DMS53 treated with DMSO at 0.1 percent for 48 hours (cell line): ENCODE measurements around the gene DYNLT2.
A peak's percentile ranks its signal among the peaks of the same experiment; 100 is the strongest.
"Not testable (repeated sequence)": the region's sequence is repeated elsewhere in the genome, so short reads cannot be mapped to it uniquely, and the experiment has no call there.

ENCODE experiments used
- DNase-seq: peaks from one replicate; lab custom pipeline; 2025; ENCODE audit not compliant: unreplicated experiment; lab: John Stamatoyannopoulos, UW

Gene DYNLT2

GRCh38 chr6:169701954-169702839, 49.2 kb downstream of the DYNLT2 start, which contains the start of the genes C6orf120 and WDR27:
Gene C6orf120, plus strand, starts transcription at chr6:169702126. Its CDS starts 334 bp downstream, at chr6:169702460.
Gene WDR27, minus strand, starts transcription at chr6:169702029. Its CDS starts 13,024 bp downstream, at chr6:169689005.
- peak; percentile 86 for DNase-seq

GRCh38 chr6:169701311-169701953, 49.9 kb downstream of the DYNLT2 start:
- DNase-seq, result no peak

- DNase-seq, result no peak
These were observed 51.1 kb downstream of the DYNLT2 start for GRCh38 chr6:169700296-169700695.

- not testable (repeated sequence) for DNase-seq
These were observed 54.3 kb downstream of the DYNLT2 start for GRCh38 chr6:169697115-169697514.

- DNase-seq, result no peak
These were observed 56.2 kb downstream of the DYNLT2 start for GRCh38 chr6:169695131-169695530.

GRCh38 chr6:169692516-169692915, 58.9 kb downstream of the DYNLT2 start:
- DNase-seq, result no peak

GRCh38 chr6:169691260-169691659, 60.1 kb downstream of the DYNLT2 start:
- no peak for DNase-seq
